ENCODE measurements around the gene LSR.

LSR gene

GRCh38 chr19:35287713-35288112 lies 38.9 kb downstream of the LSR start:
- no peak for DNase-seq (ENCODE audit: low read depth)

DNA sequence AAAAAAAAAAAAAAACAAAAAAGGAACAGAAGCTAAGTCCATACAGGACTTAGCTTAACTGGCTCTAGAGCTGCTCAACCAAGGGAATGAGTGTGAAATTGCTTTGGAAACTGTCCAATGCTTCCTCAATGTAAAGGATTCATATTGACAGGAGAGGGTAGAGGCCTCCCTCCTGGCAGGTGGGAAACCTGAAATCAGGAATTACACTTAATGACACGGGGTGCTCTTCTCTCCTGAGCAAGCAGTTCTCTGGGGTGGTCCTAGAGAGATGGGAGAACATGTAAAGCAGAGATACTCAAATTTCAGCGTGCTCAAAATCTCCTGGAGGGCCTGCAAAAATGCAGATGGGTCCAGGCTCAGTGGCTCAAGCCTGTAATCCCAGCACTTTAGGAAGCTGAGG lies 39.5 kb downstream of the LSR start:
- no peak for DNase-seq (ENCODE audit: low read depth)

- no peak for DNase-seq (ENCODE audit: low read depth)
Observed at GRCh38 chr19:35288906-35289305, 40.1 kb downstream of the LSR start.

- DNase-seq (ENCODE audit: low read depth) = no peak
Observed at GRCh38 chr19:35290381-35291127, 41.8 kb downstream of the LSR start.

DNA sequence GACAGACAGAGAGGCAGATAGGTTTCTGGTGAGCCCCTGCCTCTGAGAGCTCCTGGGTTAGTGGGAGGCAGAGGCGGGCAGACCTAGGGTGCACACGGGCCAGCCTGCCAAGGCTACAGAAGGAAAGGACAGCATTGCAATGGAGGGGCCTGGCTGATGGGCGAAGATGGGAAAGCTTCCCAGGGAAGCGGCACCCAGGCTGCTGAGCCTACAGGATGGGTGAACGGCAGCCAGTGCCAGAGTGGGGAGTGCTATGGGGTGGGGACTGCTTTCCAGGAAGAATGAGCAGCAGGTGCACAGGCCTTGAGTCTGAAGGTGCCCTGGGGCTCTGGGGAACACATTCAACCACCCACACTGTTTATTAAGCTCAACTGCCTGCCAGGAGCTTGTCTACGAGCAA lies 42.5 kb downstream of the LSR start:
- no peak for DNase-seq (ENCODE audit: low read depth)

GRCh38 chr19:35291916-35292315 lies 43.1 kb downstream of the LSR start, which contains the start of gene MAG:
Gene MAG, plus strand, starts transcription at chr19:35292161. Its CDS starts 3,248 bp downstream, at chr19:35295409.
- DNase-seq (ENCODE audit: low read depth) = no peak

- no peak for DNase-seq (ENCODE audit: low read depth)
Observed at GRCh38 chr19:35292421-35293362, 43.9 kb downstream of the LSR start.

DNA sequence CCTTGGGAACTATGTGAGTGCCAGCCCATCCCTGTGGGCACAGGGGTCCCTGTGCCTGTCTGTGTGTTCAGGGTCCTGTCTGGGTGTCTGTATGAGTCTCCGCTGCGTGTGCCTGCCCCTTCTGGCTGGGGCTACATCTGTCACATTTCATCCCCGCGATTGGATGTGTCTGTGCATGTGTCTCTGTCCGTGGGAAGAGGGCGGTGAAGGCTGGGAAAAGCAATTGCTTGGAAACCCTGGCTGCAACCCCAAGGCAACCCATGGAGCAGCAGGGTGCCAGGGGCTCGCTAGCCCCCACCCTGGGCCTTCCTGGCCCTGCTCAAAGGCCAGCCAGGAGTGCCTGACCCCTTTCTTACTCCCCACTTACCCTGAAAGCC lies 44.5 kb downstream of the LSR start:
- DNase-seq (ENCODE audit: low read depth) = no peak

DNA sequence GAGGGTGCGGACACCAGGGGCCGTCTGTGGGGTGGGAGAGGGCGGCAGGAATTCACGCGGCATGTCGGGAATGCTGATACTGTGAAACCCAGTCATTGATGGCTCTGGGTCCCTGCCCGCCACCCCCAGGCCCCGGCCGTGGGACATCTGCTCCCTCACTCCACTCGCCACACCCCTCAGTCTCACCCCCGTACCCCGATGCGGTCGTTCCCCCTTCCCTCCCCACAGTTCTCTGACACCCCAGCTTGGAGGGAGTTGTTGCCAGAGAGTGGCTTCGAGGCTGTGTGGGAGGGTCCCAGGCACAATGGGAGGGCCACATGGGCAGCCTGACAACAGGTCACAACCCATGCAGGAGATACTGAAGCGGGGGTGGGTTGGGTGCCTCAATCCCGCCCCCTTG lies 45.0 kb downstream of the LSR start:
- no peak for DNase-seq (ENCODE audit: low read depth)

DNA sequence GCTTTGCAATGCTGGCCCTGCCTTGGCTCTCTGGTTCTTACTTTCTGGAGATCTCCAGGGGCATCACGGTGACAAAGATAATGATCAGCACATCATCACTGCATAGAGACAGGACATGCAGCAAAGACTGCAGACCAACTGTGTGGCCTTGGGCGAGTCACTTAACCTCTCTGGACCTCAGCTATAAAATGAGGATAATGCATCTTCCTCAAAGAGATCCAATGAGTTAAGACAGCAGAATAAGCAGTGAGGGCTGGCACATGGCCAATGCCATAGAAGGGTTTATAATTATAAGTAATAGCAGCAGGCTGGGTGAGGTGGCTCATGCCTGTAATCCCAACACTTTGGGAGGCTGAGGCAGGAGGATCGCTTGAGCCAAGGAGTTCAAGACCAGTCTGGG lies 45.5 kb downstream of the LSR start:
- DNase-seq (ENCODE audit: low read depth) = no peak

DNA sequence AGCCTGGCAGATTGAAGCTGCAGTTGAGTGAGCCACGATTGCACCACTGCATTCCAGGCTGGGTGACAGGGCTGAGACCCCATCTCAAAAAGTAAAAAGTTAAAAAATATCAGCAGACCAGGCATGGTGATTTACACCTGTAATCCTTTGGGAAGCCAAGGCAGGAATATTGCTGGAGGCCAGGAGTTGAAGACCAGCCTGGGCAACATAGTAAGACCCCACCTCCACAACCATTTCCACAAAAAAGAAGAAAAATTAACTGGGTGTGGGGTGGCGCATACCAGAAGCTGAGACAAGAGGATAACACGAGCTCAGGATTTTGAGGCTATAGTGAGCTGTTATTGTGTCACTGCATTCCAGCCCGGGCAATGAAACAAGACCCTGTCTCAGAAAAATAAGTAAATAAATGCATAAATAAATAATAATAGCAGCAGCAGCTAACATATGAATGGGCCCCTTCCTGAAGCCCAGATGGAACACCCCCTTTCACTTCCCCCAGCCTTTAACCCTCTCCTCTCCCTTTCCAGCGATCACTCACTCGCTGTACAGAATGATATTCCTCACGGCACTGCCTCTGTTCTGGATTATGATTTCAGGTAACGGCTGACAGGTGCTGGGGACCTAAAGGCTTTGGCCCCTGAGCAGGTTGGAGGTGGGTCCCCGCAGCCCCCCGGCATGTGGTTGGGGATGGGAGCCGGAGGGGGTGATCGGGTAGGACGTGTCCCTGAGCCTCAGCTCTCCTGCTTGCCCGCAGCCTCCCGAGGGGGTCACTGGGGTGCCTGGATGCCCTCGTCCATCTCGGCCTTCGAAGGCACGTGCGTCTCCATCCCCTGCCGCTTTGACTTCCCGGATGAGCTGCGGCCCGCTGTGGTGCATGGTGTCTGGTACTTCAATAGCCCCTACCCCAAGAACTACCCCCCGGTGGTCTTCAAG lies 46.3 kb downstream of the LSR start:
- DNase-seq (ENCODE audit: low read depth) = no peak

DNA sequence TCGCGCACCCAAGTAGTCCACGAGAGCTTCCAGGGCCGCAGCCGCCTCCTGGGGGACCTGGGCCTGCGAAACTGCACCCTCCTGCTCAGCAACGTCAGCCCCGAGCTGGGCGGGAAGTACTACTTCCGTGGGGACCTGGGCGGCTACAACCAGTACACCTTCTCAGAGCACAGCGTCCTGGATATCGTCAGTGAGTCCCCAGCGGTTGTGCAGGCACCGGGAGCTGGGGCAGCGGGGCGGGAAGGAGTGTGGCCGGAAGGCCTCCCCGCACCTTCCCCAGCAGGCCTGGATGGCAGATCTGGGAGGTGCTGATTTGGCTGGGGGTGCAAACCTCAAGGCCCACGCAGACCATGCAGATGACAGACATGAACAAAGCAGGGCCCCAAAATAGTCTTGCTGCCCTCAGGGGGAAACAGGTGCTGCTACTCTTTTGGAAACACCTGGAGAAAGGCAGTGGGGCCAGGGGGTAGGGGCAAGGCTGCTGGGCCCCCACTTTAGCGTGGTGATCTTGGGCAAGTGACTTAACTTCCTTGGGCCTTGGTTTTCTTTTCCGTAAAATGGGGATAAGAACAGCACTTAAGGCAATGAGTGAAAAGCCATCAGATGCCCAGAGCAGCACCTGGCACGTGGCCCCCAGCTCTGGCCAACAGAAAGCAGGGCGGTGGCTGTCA lies 47.1 kb downstream of the LSR start:
- DNase-seq (ENCODE audit: low read depth) = no peak

GRCh38 chr19:35296644-35297514 lies 48.1 kb downstream of the LSR start:
- DNase-seq (ENCODE audit: low read depth) = no peak

GRCh38 chr19:35297515-35297848 lies 48.7 kb downstream of the LSR start:
- no peak for DNase-seq (ENCODE audit: low read depth)

GRCh38 chr19:35297922-35298321 lies 49.1 kb downstream of the LSR start:
- DNase-seq (ENCODE audit: low read depth) = no peak

DNA sequence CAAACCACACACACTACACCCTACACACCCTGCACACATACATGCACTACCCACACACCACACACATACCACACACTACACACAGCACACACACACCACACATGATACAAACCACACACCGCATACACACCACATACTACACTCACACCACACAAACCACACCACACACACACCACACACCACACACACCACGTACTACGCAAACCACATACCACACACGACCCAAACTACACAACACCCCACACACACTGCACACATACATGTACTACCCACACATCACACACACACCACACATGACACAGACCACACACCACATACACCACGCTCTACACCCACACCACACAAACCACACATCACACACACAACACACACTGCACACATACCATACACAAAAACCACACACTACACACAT lies 49.8 kb downstream of the LSR start:
- DNase-seq (ENCODE audit: low read depth) = no peak

GRCh38 chr19:35299523-35300338 lies 50.9 kb downstream of the LSR start:
- DNase-seq (ENCODE audit: low read depth) = no peak

DNA sequence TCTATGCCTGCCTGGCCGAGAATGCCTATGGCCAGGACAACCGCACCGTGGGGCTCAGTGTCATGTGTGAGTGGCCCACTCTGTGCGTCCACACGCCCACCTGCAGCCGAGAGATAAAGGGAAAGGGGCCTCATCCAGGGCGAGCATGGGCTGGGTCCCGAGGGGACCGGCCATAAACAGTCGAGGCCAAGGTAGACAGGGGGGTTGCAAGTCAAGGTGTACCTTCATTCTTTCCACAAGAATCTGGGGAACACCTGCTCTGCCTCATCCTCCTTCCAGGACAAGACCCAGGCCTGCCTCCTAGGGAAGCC lies 51.5 kb downstream of the LSR start:
- no peak for DNase-seq (ENCODE audit: low read depth)

- no peak for DNase-seq (ENCODE audit: low read depth)
Observed at GRCh38 chr19:35301961-35302360, 53.2 kb downstream of the LSR start.

- DNase-seq (ENCODE audit: low read depth) = no peak
Observed at GRCh38 chr19:35302446-35302845, 53.6 kb downstream of the LSR start.
